Measurements from ENCODE around the gene MCTP1. TPM values are rescaled to one million over a fixed set of nuclear protein-coding genes. Genes with fewer than 3 reads are reported as not detected.

The MCTP1 gene
- polyA plus RNA-seq, 3 donors = 34.4 to 72.9 (median 55.5) TPM

DNA sequence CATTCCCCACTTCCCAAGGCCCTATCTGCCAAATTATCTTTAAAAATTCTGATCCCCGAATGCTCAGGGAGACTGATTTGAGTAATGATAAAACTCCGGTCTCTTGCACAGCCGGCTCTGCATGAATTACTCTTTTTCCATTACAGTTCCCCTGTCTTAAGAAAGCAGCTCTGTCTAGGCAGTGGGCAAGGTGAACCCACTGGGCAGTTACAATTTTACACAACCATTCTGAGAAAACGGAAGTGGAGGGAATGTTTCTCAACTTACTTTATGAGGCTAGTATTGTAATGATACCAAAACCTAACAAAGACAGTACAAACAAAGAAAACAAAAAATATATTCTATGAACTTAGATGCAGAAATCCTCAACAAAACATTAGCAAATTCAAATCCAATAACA lies 100.0 kb downstream of the MCTP1 start:
- Histone ChIP-seq H3K4me3 (replicated peaks in 1 of 3; ENCODE audit: low read depth in 2 of 3, low read length in 3 of 3) (no peak overlapping the region), H3K9me3 (replicated peaks in 1 of 2; ENCODE audit: control insufficient read depth in 1 of 2, insufficient read depth in 1 of 2, low read length in 2 of 2) (no peaks in the 10 kb centered on the region), H4K20me1 (ENCODE audit: insufficient read depth, low read length) (no peaks in the 10 kb centered on the region), H3K27me3 (ENCODE audit: control insufficient read depth in 2 of 2, insufficient read depth in 2 of 2, low read length in 2 of 2) (no peaks in the 10 kb centered on the region), H3K4me1 (ENCODE audit: control insufficient read depth in 1 of 2, insufficient read depth in 2 of 2, low read length in 2 of 2) (no peaks in the 10 kb centered on the region), H3K4me2 (replicated peaks; ENCODE audit: extremely low read depth, low read length, poor library complexity, severe bottlenecking) (no peak overlapping the region), H3K36me3 (replicated peaks in 1 of 2; ENCODE audit: control insufficient read depth in 1 of 2, insufficient read depth in 2 of 2, low read length in 2 of 2) (no peaks in the 10 kb centered on the region), H3K9ac (ENCODE audit: insufficient read depth, low read length, poor library complexity, severe bottlenecking) (no peak overlapping the region), H2AFZ (ENCODE audit: insufficient read depth, low read depth, low read length, poor library complexity, severe bottlenecking) (no peak overlapping the region), H3K27ac (ENCODE audit: low read depth in 1 of 2, low read length in 2 of 2) (no peak overlapping the region), H3K79me2 (ENCODE audit: insufficient read depth, low read length) (no peaks in the 10 kb centered on the region)
- peaks cover 20% of the 10 kb centered on the region for H3K4me1 Mint-ChIP-seq
- no peaks in the 10 kb centered on the region for H3K36me3 Mint-ChIP-seq
- peak overlapping the region in 1 of 2 donors; percentile 4 for H3K4me3 Mint-ChIP-seq
- peak; percentile 18 to 73 (median 23) for DNase-seq
- 82% methylated on average over 2 of the region's 4 CpGs for whole genome bisulfite sequencing (ENCODE audit: insufficient coverage)
- intact Hi-C loops (cut with micrococcal nuclease) = no loop called here
- H3K27ac Mint-ChIP-seq = peak overlapping the region in 2 of 7 donors; percentile 4 to 23
- TF ChIP-seq, protein P1, sequence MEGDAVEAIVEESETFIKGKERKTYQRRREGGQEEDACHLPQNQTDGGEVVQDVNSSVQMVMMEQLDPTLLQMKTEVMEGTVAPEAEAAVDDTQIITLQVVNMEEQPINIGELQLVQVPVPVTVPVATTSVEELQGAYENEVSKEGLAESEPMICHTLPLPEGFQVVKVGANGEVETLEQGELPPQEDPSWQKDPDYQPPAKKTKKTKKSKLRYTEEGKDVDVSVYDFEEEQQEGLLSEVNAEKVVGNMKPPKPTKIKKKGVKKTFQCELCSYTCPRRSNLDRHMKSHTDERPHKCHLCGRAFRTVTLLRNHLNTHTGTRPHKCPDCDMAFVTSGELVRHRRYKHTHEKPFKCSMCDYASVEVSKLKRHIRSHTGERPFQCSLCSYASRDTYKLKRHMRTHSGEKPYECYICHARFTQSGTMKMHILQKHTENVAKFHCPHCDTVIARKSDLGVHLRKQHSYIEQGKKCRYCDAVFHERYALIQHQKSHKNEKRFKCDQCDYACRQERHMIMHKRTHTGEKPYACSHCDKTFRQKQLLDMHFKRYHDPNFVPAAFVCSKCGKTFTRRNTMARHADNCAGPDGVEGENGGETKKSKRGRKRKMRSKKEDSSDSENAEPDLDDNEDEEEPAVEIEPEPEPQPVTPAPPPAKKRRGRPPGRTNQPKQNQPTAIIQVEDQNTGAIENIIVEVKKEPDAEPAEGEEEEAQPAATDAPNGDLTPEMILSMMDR (IDR thresholded peaks at IDR 0.05) = no peak
- peaks cover 0 to 2% (median 0%) of the 10 kb centered on the region in 3 donors for H3K27me3 Mint-ChIP-seq (ENCODE audit: low read depth in 3 of 3)
- H3K9me3 Mint-ChIP-seq = peaks cover 0 to 2% (median 0%) of the 10 kb centered on the region in 7 donors

DNA sequence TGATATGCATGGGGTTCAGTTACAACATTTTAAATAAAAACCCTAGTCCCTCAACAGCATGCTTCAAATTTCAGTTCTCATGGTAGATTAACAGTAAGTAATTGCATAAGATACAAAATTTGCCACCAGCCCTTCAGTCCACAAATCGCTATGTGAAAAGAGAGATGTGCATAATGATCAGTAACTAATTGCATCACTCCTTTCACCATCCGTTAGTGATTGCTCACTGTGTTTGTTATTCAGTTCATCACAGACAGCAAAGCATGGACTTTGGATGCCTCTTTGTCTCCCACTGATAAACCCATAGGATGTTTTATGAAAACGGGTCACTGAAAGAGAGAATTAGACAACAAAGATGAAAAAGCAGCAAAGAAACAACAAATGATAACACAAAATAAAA lies 103.2 kb downstream of the MCTP1 start:
- H3K4me3 ChIP-seq (replicated peaks in 1 of 3; ENCODE audit: low read depth in 2 of 3, low read length in 3 of 3) = no peak overlapping the region
- no peaks in the 10 kb centered on the region for H3K27me3 ChIP-seq (ENCODE audit: control insufficient read depth in 2 of 2, insufficient read depth in 2 of 2, low read length in 2 of 2)
- Mint-ChIP-seq H3K4me3 (no peak overlapping the region), H3K36me3 (no peaks in the 10 kb centered on the region), H3K4me1 (peaks cover 20% of the 10 kb centered on the region), H3K9me3 (peaks cover 0 to 10% (median 0%) of the 10 kb centered on the region in 7 donors), H3K27me3 (ENCODE audit: low read depth in 3 of 3) (no peaks in the 10 kb centered on the region), H3K27ac (no peak overlapping the region)
- peak in 1 of 3 donors; percentile 17 for DNase-seq
- no peaks in the 10 kb centered on the region for H4K20me1 ChIP-seq (ENCODE audit: insufficient read depth, low read length)
- intact Hi-C loops (cut with micrococcal nuclease) = no loop called here
- no CpG with 5 or more reads among the region's 3 CpGs for WGBS (ENCODE audit: insufficient coverage)
- no peaks in the 10 kb centered on the region for H3K4me1 ChIP-seq (ENCODE audit: control insufficient read depth in 1 of 2, insufficient read depth in 2 of 2, low read length in 2 of 2)
- no peaks in the 10 kb centered on the region for H3K79me2 ChIP-seq (ENCODE audit: insufficient read depth, low read length)
- TF ChIP-seq, protein P1 (IDR thresholded peaks at IDR 0.05) = no peak
- no peaks in the 10 kb centered on the region for H3K9me3 ChIP-seq (replicated peaks in 1 of 2; ENCODE audit: control insufficient read depth in 1 of 2, insufficient read depth in 1 of 2, low read length in 2 of 2)
- H3K36me3 ChIP-seq (replicated peaks in 1 of 2; ENCODE audit: control insufficient read depth in 1 of 2, insufficient read depth in 2 of 2, low read length in 2 of 2) = no peaks in the 10 kb centered on the region
- no peak overlapping the region for H3K27ac ChIP-seq (ENCODE audit: low read depth in 1 of 2, low read length in 2 of 2)
- H3K4me2 ChIP-seq (replicated peaks; ENCODE audit: extremely low read depth, low read length, poor library complexity, severe bottlenecking) = no peak overlapping the region
- no peak overlapping the region for H3K9ac ChIP-seq (ENCODE audit: insufficient read depth, low read length, poor library complexity, severe bottlenecking)
- H2AFZ ChIP-seq (ENCODE audit: insufficient read depth, low read depth, low read length, poor library complexity, severe bottlenecking) = no peak overlapping the region
